ENCODE data around the gene SYTL2. TPM values are rescaled to one million over a fixed set of nuclear protein-coding genes. Genes with fewer than 3 reads are reported as not detected.

Gene SYTL2
- total RNA-seq, 1 experiment from 2014 or later = 5.2 TPM

DNA sequence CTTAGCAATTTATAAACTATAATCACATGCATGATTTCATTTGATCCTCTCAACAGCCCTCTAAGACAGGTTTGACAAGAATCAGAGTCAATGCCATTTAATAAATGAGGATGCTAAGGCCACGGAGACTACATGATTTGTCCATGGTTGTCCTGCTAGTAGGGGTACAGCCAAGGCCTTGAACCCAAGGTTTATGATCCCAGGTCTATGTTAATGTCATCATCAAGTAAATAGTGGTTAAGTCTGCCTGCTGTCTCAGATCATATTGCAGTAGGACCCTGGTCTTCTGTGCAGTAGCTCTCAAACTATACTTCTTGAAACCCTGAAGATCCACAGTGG lies 17.7 kb upstream of the SYTL2 start:
- Mint-ChIP-seq H3K4me3 (no peak overlapping the region), H3K27me3 (ENCODE audit: low read depth) (peaks cover 3% of the 10 kb centered on the region), H3K9me3 (no peaks in the 10 kb centered on the region; a peak in 1 of 5 replicates), H3K27ac (no peak overlapping the region), H3K4me1 (peaks cover 10 to 11% of the 10 kb centered on the region in 2 experiments; a peak in 3 of 4 replicates), H3K36me3 (ENCODE audit: insufficient read depth in 1 of 3, low read depth in 3 of 3) (no peaks in the 10 kb centered on the region)
- Histone ChIP-seq H2BK12ac (ENCODE audit: insufficient read length, low read depth, low read length) (no peak overlapping the region), H3K79me2 (ENCODE audit: insufficient read depth, low read length) (no peaks in the 10 kb centered on the region), H4K91ac (ENCODE audit: insufficient read length, low read depth, low read length) (no peak overlapping the region), H3K23me2 (ENCODE audit: insufficient read length, low read depth, low read length, poor library complexity, severe bottlenecking) (no peaks in the 10 kb centered on the region), H2BK20ac (ENCODE audit: low read depth, low read length, poor library complexity, severe bottlenecking) (no peak overlapping the region), H2AK5ac (ENCODE audit: insufficient read length, low read length) (no peak overlapping the region), H4K5ac (ENCODE audit: insufficient read length, low read depth, low read length) (no peak overlapping the region), H2BK120ac (ENCODE audit: low read depth, low read length, poor library complexity, severe bottlenecking) (no peak overlapping the region), H2BK15ac (ENCODE audit: low read depth, low read length) (no peak overlapping the region), H3K4ac (ENCODE audit: low read depth, low read length) (no peak overlapping the region), H3T11ph (ENCODE audit: low read length) (no peak overlapping the region), H3K79me1 (ENCODE audit: insufficient read depth, low read depth, low read length, poor library complexity, severe bottlenecking) (no peaks in the 10 kb centered on the region), H3K4me2 (ENCODE audit: insufficient read depth, insufficient read length, low read length) (no peak overlapping the region), H3K9me3 (ENCODE audit: control insufficient read depth, low read depth, low read length) (no peaks in the 10 kb centered on the region), H3K9ac (ENCODE audit: extremely low read depth, insufficient read length, low read length) (no peak overlapping the region), H3K14ac (ENCODE audit: insufficient read depth, low read length) (no peak overlapping the region), H4K8ac (replicated peaks; ENCODE audit: insufficient read length, low read depth, low read length) (no peak overlapping the region), H3K56ac (ENCODE audit: insufficient read length, low read depth, low read length) (no peak overlapping the region), H3K23ac (ENCODE audit: insufficient read length, low read depth, low read length) (no peak overlapping the region), H3K27ac (ENCODE audit: insufficient read length, low read depth, low read length) (no peak overlapping the region), H2BK5ac (ENCODE audit: insufficient read length, low read length) (no peak overlapping the region), H2AFZ (ENCODE audit: low read length) (no peak overlapping the region), H4K20me1 (ENCODE audit: control insufficient read depth, insufficient read depth, insufficient read length) (no peaks in the 10 kb centered on the region), H3K4me1 (ENCODE audit: insufficient read depth, low read length) (no peaks in the 10 kb centered on the region), H3K27me3 (ENCODE audit: insufficient read depth, low read length) (no peaks in the 10 kb centered on the region; the same call in 1 of the 2 replicates), H3K18ac (ENCODE audit: insufficient read length, low read depth, low read length) (no peak overlapping the region)
- DNase-seq = no peak
- no CpG with 5 or more reads among the region's 1 CpG for WGBS (ENCODE audit: extremely low coverage, insufficient read length, low lambda C conversion rate)
- TF ChIP-seq, protein P1, sequence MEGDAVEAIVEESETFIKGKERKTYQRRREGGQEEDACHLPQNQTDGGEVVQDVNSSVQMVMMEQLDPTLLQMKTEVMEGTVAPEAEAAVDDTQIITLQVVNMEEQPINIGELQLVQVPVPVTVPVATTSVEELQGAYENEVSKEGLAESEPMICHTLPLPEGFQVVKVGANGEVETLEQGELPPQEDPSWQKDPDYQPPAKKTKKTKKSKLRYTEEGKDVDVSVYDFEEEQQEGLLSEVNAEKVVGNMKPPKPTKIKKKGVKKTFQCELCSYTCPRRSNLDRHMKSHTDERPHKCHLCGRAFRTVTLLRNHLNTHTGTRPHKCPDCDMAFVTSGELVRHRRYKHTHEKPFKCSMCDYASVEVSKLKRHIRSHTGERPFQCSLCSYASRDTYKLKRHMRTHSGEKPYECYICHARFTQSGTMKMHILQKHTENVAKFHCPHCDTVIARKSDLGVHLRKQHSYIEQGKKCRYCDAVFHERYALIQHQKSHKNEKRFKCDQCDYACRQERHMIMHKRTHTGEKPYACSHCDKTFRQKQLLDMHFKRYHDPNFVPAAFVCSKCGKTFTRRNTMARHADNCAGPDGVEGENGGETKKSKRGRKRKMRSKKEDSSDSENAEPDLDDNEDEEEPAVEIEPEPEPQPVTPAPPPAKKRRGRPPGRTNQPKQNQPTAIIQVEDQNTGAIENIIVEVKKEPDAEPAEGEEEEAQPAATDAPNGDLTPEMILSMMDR (conservative IDR thresholded peaks at IDR 0.05) = no peak
